C4-2B (cell line): ENCODE measurements around the gene GRB10.

ENCODE experiments used
- CTCF ChIP-seq: fragments of 450-650 bp; conservative IDR thresholded peaks from 2 replicates; pipeline ENCODE4 v1.5.1; 2017; ENCODE audit warnings: mild to moderate bottlenecking
- ZFX ChIP-seq: fragments of 450-650 bp; IDR thresholded peaks from 2 replicates; pipeline ENCODE4 v1.6.1; 2017

- TF ChIP-seq CTCF = no peak
- no peak for TF ChIP-seq ZFX
Observed at GRCh38 chr7:50677638-50677996, 105.1 kb downstream of the GRB10 start.
